ENCODE results near the gene SHC3.

DNA sequence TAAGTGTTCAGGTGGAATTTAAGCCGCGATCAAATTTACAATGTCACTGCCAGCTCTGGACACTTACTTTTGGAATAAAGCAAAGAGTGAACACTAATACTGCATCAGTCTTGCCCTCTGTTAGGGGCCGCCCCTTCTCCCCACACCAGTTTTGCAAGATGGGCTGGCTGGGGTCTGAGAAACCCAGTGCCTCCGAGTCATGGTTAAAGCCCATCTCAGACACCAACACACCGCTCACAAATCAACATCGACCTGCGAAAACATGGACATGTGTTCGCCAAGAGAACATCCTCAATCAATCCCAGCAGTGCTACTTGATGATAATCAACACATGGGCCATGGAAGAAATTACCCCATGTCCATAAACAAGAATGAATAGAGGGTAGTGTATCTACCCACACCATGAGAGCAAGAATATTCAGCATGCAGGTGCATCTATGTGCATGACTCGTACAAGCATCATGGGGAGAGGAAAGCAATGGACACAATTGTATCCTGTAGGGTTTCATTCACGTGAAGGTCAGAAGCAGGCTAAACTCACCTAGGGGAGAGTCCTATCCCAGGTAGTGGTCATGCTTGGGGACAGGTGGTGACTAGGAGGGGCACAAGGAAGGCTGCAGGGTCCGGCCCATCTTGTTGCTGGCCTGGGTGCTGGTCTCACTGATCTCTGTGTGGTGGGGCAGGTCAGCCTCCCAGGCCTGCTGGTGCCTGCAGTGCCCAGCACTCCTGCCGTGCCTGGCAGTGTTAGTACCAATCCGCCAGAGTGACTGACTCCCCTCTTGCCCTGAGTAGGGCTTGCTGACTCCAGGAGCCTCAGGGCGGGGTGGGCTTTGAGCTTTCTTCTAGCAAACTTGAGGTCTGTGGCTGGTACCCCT lies 182.3 kb downstream of the SHC3 start:
- TF ChIP-seq, protein P1, sequence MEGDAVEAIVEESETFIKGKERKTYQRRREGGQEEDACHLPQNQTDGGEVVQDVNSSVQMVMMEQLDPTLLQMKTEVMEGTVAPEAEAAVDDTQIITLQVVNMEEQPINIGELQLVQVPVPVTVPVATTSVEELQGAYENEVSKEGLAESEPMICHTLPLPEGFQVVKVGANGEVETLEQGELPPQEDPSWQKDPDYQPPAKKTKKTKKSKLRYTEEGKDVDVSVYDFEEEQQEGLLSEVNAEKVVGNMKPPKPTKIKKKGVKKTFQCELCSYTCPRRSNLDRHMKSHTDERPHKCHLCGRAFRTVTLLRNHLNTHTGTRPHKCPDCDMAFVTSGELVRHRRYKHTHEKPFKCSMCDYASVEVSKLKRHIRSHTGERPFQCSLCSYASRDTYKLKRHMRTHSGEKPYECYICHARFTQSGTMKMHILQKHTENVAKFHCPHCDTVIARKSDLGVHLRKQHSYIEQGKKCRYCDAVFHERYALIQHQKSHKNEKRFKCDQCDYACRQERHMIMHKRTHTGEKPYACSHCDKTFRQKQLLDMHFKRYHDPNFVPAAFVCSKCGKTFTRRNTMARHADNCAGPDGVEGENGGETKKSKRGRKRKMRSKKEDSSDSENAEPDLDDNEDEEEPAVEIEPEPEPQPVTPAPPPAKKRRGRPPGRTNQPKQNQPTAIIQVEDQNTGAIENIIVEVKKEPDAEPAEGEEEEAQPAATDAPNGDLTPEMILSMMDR (IDR thresholded peaks at IDR 0.05): no peak
- no peak for TF ChIP-seq POLR2AphosphoS5 (IDR thresholded peaks at IDR 0.05)
